ENCODE measurements around the gene EXOC4.

EXOC4 gene

DNA sequence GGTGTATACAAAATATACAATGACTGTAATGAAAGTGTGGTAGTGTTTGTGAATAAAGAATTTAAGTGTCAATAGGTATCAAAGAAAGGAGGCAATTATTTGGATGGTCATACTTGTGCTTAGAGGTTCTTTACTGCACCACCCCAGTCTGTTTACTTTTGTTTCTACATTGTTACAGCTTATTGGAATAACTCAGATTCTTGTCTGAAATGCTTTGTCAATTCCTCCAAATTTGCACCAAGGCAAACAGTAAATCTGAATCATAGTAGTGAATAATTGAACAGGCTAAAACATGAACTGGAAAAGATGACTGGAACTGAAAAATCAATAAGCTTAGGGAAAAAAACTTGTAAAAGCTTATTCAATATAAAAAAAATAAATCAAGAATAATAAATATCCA lies 319.2 kb downstream of the EXOC4 start:
- TF ChIP-seq, protein P1, sequence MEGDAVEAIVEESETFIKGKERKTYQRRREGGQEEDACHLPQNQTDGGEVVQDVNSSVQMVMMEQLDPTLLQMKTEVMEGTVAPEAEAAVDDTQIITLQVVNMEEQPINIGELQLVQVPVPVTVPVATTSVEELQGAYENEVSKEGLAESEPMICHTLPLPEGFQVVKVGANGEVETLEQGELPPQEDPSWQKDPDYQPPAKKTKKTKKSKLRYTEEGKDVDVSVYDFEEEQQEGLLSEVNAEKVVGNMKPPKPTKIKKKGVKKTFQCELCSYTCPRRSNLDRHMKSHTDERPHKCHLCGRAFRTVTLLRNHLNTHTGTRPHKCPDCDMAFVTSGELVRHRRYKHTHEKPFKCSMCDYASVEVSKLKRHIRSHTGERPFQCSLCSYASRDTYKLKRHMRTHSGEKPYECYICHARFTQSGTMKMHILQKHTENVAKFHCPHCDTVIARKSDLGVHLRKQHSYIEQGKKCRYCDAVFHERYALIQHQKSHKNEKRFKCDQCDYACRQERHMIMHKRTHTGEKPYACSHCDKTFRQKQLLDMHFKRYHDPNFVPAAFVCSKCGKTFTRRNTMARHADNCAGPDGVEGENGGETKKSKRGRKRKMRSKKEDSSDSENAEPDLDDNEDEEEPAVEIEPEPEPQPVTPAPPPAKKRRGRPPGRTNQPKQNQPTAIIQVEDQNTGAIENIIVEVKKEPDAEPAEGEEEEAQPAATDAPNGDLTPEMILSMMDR (IDR thresholded peaks at IDR 0.05), result no peak

DNA sequence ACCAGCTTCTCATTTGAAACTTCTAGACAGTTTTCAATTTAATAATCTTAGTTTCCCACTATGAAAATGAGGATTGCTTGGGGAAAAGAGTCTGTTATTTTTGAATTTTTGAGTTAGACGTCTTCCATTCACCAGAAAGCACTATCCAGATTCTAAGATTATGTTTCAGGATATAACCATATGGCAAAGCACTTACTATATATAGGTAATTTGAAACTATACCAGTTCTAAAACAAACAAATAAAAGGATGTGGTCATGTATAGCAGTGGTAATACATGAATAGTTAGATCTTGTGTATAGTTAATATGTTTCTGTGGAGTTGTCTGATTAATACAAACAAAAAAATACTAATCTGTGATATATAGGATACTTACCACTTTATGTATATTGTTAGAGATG lies 320.0 kb downstream of the EXOC4 start:
- TF ChIP-seq, protein P1 (IDR thresholded peaks at IDR 0.05), result no peak

DNA sequence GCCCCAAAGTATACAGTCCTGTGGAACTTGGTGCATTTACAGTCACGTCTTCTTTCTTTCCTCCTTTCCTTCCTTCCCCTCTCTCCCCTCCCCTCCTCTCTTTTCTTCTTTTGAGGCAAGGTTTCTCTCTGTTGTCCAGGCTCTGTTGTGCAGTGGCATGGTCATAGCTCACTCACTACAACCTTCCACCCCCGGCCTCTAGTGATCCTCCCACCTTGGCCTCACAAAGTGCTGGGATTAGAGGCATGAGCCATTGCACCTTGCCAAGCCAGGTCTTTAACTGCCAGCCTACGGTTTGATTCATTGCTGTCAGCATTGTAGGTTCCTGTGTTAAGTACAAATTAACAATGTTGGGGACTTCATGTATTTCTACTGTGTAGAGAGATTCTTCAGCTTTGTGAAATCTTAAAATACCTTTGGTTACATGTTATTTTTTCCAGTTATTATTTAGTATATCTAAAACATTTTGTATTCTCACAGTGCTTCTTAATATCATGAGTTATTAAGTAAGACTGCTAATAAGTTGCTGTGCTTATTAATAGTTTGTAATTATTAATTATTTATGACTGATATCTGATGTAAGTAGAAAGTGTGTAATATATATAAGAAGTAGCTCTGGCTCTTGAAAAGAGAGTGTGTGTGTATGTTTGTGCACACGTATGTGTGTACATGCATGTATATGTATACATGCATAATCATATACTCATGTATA lies 320.8 kb downstream of the EXOC4 start:
- TF ChIP-seq, protein P1 (IDR thresholded peaks at IDR 0.05), result no peak

DNA sequence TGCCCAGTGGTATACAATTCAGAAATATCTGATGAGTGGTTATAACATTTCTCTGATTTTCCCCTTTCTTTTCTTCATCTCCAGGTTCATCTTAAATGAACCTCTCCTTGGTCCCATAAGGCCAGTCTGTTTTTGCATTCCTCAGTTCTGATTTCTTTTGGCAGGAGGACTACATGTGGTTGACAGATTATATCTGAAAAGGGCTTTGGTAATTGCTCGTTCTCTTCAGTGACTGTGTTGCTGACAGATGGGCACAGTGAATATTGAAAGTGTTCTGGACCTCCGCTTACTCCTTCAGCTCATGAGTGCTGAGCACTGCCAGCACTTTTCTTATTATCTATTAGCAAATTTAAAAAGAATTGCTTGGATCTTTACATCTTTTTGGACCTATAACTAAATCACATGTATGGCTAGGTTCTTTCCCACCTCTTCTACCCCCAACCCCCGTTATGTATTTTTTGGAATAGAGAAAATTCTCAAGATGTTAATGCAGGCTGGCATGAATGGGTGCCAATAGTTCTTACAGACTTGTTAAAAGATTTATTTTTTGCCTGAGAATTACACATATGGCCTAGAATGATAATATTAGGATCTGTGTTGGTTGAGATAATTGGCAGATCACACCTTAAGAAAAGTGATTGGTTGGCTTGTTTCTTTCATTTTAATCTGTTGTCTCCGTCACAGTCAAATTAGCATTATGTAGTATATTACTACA lies 323.0 kb downstream of the EXOC4 start:
- TF ChIP-seq, protein P1 (IDR thresholded peaks at IDR 0.05), result no peak

DNA sequence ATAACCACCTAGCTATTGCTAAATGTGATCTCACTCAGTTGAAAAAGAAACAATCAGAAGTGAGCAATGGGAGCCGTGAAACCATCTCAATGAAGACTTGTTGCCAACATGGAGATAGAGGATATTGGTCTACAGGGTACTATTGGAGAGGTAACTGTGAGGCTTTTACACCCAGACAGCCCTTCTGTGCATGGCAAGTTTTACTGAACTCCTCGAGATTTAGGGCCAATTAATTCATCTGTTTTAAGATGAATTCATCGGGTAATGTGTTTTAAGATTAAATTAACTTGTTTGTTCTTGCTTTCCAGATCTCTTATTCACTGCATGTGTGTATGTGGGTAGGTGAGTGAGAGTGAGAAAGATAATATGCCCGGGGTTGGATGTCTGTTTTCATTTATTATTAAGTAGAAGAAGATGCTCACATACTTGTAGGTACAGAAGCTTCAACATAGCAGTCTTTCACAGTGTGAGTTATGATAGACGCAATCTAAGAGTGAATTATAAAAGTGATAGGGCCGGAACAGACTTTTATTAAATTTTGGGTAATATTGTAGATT lies 323.8 kb downstream of the EXOC4 start:
- TF ChIP-seq, protein P1 (IDR thresholded peaks at IDR 0.05), result no peak

DNA sequence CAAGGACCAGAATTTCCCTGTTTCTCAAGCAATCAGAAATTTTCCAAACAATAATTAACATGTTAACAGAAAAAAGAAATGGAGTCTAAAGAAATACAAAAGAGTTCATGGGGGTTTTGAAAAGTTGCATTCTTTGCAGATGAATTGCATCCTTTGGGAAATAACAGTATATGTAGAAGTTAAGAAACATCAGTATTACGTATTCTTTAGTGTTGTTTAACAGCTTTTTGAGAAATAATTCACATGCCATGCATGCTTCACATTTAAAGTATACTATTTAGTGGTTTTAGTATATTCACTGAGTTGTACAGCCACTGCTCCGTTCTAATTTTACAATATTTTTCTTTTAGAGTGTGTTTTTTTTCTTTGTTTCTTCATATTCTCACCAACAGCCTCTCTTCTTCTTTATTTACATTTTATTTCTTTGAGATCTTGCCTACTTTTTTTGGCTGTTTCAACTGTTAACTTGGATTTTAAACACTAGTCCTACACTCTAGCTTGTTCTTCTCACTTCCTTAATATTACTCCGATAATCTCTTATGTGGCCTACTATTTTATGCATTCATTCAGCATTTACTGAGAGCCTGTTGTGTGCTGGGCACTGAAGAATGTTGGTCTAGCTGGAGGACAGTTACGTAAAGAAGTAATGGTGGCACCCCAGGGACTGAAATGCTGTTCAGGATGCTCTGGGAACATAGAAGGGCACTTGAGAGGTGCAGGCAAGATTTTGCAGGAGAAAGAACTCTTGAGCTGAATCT lies 330.1 kb downstream of the EXOC4 start:
- TF ChIP-seq, protein P1 (IDR thresholded peaks at IDR 0.05), result no peak

DNA sequence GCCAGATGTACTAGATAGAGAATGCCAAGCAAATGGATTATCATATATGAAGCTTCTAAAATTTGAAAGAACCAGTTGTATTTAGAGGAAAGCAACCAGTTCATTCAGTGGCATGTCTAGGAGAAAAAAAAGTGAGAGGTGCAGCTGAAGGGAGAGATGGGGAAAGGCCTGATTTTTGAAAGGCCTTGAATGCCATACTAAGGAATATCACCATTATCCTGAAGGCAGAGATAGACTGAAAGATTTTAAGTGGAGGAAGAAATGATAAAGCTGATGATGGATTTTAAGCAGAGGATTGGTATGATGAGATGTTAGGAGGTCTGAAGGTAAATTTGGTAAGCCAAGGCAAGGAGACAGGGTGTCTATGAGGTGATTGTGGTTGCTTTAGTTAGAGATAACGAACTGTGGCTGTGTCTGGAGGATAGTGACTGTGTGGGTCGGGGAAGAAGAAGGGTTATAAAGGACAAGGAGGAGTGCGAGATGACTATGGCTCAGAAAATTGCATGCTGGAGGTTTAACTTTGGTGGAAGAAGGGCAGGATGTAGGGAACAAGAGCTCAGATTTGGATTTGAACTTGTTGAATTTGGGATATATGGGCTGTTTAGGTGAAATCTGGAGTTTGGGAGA lies 330.8 kb downstream of the EXOC4 start:
- TF ChIP-seq, protein P1 (IDR thresholded peaks at IDR 0.05), result no peak

All from LNCAP (cell line).